Endothelial cell of umbilical vein (primary cell): Measurements from ENCODE around the gene SLC49A3.

ENCODE experiments used
- EZH2 ChIP-seq: IDR thresholded peaks from 2 replicates; pipeline ENCODE4 v1.6.1; 2012; ENCODE audit warnings: borderline replicate concordance, low read depth, mild to moderate bottlenecking, moderate library complexity, low read length, inconsistent platforms; ENCODE audit not compliant: severe bottlenecking
- POLR2A ChIP-seq: IDR thresholded peaks from 2 replicates; pipeline ENCODE4 v1.6.1; 2012; ENCODE audit warnings: low read depth, mild to moderate bottlenecking, control low read depth, low read length
- TF ChIP-seq, protein P1 (sequence below), 2 donors: IDR thresholded peaks; 1 replicate in 1 of 2; 2 replicates in 1 of 2; pipeline ENCODE4 v1.5.1; 2011; ENCODE audit warnings: low read length in 2 of 2, mild to moderate bottlenecking in 2 of 2, moderate library complexity in 2 of 2, control low read depth in 1 of 2, inconsistent platforms in 1 of 2, low read depth in 1 of 2; ENCODE audit not compliant: insufficient read depth in 1 of 2; ENCODE audit errors: extremely low read depth in 1 of 2

DNA sequence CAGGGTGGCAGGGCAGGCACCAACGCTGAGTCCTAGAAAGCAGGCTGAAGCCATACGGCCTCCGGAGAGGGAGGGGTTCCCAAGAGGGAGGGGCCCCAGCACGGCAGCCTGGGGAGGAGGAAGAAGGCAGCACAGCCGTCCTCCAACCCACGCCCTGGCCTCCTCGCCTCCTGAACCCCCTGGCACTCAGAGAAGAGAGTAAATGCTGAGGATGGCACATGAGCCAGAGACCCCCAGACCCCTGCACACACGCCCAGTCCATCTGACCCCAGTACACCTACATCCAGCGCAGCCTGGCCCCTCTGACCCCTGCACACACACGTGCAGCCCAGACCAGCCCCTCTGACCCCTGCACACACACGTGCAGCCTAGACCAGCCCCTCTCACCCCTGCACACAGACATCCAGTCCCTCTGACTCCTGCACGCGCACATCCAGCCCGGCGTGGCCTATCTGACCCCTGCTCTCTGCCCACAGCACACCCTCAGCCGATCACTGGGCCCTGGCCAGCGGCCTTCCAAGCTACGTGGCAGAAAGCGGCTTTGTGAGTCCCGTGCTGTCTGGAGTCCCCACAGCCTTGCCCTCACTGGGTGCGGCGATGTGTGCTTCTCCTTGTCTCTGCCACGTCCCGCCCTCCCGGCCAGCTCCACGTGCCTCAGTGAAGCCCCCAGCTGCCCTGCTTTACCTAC lies 33.3 kb downstream of the SLC49A3 start:
- TF ChIP-seq POLR2A (no peak), EZH2 (no peak)
- TF ChIP-seq, protein P1, sequence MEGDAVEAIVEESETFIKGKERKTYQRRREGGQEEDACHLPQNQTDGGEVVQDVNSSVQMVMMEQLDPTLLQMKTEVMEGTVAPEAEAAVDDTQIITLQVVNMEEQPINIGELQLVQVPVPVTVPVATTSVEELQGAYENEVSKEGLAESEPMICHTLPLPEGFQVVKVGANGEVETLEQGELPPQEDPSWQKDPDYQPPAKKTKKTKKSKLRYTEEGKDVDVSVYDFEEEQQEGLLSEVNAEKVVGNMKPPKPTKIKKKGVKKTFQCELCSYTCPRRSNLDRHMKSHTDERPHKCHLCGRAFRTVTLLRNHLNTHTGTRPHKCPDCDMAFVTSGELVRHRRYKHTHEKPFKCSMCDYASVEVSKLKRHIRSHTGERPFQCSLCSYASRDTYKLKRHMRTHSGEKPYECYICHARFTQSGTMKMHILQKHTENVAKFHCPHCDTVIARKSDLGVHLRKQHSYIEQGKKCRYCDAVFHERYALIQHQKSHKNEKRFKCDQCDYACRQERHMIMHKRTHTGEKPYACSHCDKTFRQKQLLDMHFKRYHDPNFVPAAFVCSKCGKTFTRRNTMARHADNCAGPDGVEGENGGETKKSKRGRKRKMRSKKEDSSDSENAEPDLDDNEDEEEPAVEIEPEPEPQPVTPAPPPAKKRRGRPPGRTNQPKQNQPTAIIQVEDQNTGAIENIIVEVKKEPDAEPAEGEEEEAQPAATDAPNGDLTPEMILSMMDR (IDR thresholded peaks at IDR 0.05; ENCODE audit: extremely low read depth in 1 of 2, insufficient read depth in 1 of 2, low read depth in 1 of 2, low read length in 2 of 2), result no peak
